Smooth muscle cell (in vitro differentiated cells): ENCODE data around the gene CHEK2. TPM values are rescaled to one million over a fixed set of nuclear protein-coding genes. Genes with fewer than 3 reads are reported as not detected.
"Not testable (repeated sequence)": the region's sequence is repeated elsewhere in the genome, so short reads cannot be mapped to it uniquely, and the experiment has no call there.

Experiments used
- DNase-seq: peaks from one replicate; lab custom pipeline; 2025; ENCODE audit not compliant: unreplicated experiment; lab: John Stamatoyannopoulos, UW
- H2AFZ ChIP-seq: fragments of 200-600 bp; sonication (generic); 2 replicates; pipeline ENCODE4 v1.6.0; 2016; ENCODE audit warnings: antibody characterized with exemption, low read depth, mild to moderate bottlenecking
- H3F3A ChIP-seq: fragments of 200-600 bp; sonication (generic); 2 replicates; pipeline ENCODE4 v1.6.0; 2017; ENCODE audit warnings: antibody characterized with exemption, low read depth
- H3K27ac ChIP-seq: fragments of 200-600 bp; sonication (generic); 2 replicates; pipeline ENCODE4 v1.5.1; 2016; ENCODE audit warnings: low read depth, mild to moderate bottlenecking
- H3K27me3 ChIP-seq: fragments of 200-600 bp; sonication (generic); 2 replicates; pipeline ENCODE4 v1.6.1; 2016; ENCODE audit warnings: low read depth, mild to moderate bottlenecking
- H3K36me3 ChIP-seq: fragments of 200-600 bp; sonication (generic); 2 replicates; pipeline ENCODE4 v1.5.1; 2016; ENCODE audit warnings: low read depth
- H3K4me1 ChIP-seq: fragments of 200-600 bp; sonication (generic); 2 replicates; pipeline ENCODE4 v1.5.1; 2016; ENCODE audit warnings: low read depth
- H3K4me2 ChIP-seq: fragments of 200-600 bp; sonication (generic); 2 replicates; pipeline ENCODE4 v1.6.0; 2016; ENCODE audit warnings: mild to moderate bottlenecking
- H3K4me3 ChIP-seq: fragments of 200-600 bp; sonication (generic); 2 replicates; pipeline ENCODE4 v1.5.1; 2016; ENCODE audit warnings: mild to moderate bottlenecking
- H3K79me2 ChIP-seq: fragments of 200-600 bp; sonication (generic); 2 replicates; pipeline ENCODE4 v1.6.0; 2016; ENCODE audit warnings: low read depth, mild to moderate bottlenecking
- H3K9ac ChIP-seq: fragments of 200-600 bp; sonication (generic); 2 replicates; pipeline ENCODE4 v1.6.0; 2016; ENCODE audit warnings: low read depth
- H3K9me3 ChIP-seq: fragments of 200-600 bp; sonication (generic); replicated peaks from 2 replicates; pipeline ENCODE4 v1.5.1; 2016; ENCODE audit warnings: low read depth
- H4K20me1 ChIP-seq: fragments of 200-600 bp; sonication (generic); 2 replicates; pipeline ENCODE4 v1.6.0; 2016; ENCODE audit warnings: low read depth
- whole genome bisulfite sequencing: methylation state at CpG from one replicate; pipeline ENCODE4 v1.1.7; 2016; ENCODE audit warnings: low lambda C conversion rate; 5-methylcytosine and 5-hydroxymethylcytosine counted together
- polyA plus RNA-seq: library from polyadenylated mRNA; unstranded; fragments of >200 nt; fragmentation: Nextera tagmentation; extraction: Ambion mirVana; gene quantifications from 2 replicates; pipeline ENCODE4 v1.2.1, GENCODE V29; 2016
- total RNA-seq: library from RNA; depleted of rRNA; stranded (reverse); fragments of >200 nt; gene quantifications from 2 replicates; pipeline ENCODE4 v1.2.3, GENCODE V29; 2014
- TF ChIP-seq, protein P1 (sequence below): fragments of 200-600 bp; sonication (generic); IDR thresholded peaks from 2 replicates; pipeline ENCODE4 v1.5.1; 2017; ENCODE audit warnings: borderline replicate concordance, mild to moderate bottlenecking, antibody characterized with exemption; ENCODE audit not compliant: insufficient read depth, poor library complexity, severe bottlenecking

CHEK2 gene
- total and polyA plus RNA-seq, 2 experiments from 2014 or later = 11.5 to 12.7 TPM

DNA sequence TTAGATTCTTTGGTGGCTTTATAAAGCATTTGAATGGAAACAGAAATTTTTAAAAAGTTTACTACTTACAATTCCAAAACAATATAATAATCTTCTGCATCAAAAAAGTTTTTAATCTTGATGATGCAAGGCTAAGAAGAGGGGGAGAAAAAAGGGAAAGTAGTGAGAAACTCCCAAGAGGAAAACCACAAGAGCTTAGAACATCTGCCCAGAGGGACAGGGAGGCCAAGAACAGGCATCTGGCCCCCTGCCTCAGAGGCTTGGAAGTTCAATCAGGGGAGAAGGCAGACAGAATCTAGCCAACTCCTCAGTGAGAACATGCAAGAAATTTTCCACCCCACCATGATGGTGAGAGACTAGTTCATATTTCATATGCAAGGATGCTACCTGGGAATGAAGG, 38.2 kb downstream of the CHEK2 start:
- TF ChIP-seq, protein P1, sequence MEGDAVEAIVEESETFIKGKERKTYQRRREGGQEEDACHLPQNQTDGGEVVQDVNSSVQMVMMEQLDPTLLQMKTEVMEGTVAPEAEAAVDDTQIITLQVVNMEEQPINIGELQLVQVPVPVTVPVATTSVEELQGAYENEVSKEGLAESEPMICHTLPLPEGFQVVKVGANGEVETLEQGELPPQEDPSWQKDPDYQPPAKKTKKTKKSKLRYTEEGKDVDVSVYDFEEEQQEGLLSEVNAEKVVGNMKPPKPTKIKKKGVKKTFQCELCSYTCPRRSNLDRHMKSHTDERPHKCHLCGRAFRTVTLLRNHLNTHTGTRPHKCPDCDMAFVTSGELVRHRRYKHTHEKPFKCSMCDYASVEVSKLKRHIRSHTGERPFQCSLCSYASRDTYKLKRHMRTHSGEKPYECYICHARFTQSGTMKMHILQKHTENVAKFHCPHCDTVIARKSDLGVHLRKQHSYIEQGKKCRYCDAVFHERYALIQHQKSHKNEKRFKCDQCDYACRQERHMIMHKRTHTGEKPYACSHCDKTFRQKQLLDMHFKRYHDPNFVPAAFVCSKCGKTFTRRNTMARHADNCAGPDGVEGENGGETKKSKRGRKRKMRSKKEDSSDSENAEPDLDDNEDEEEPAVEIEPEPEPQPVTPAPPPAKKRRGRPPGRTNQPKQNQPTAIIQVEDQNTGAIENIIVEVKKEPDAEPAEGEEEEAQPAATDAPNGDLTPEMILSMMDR = no peak
- DNase-seq = no peak
- Histone ChIP-seq H2AFZ (no peak overlapping the region), H3K27ac (no peak overlapping the region), H3K4me3 (no peak overlapping the region), H3K27me3 (no peaks in the 10 kb centered on the region), H3K36me3 (no peaks in the 10 kb centered on the region), H3K79me2 (no peaks in the 10 kb centered on the region), H3K9me3 (no peaks in the 10 kb centered on the region), H3K4me2 (no peak overlapping the region), H3K9ac (no peak overlapping the region), H3K4me1 (no peaks in the 10 kb centered on the region), H3F3A (no peaks in the 10 kb centered on the region), H4K20me1 (no peaks in the 10 kb centered on the region)

DNA sequence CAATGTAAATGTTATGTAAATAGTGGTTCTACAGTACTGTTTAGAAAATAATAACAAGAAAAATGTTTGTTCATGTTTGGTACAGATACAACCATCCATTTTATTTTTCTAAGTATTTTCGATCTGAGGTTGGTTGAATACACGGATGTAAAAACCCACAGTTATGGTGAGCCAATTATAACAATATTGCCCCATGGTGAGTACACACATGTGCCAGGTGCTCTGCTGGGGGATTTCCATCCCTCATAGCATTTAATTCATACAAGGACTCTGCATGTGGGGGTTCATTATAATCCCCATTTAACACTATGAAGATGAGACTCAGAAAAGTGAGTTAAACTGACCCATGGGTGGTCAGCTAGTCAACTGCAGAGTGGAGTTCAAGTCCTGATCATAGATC, 38.7 kb downstream of the CHEK2 start:
- DNase-seq = no peak
- no peak overlapping the region for H2AFZ ChIP-seq
- H3K4me3 ChIP-seq = no peak overlapping the region
- H3K4me2 ChIP-seq = no peak overlapping the region
- H3K79me2 ChIP-seq = no peaks in the 10 kb centered on the region
- H3K36me3 ChIP-seq = no peaks in the 10 kb centered on the region
- no peak overlapping the region for H3K9ac ChIP-seq
- H3K4me1 ChIP-seq = no peaks in the 10 kb centered on the region
- no peaks in the 10 kb centered on the region for H3K9me3 ChIP-seq
- H3K27me3 ChIP-seq = no peaks in the 10 kb centered on the region
- 93% methylated on average over 2 of the region's 2 CpGs for WGBS
- H4K20me1 ChIP-seq = no peaks in the 10 kb centered on the region
- TF ChIP-seq, protein P1 = no peak
- H3F3A ChIP-seq = no peaks in the 10 kb centered on the region
- H3K27ac ChIP-seq = no peak overlapping the region

DNA sequence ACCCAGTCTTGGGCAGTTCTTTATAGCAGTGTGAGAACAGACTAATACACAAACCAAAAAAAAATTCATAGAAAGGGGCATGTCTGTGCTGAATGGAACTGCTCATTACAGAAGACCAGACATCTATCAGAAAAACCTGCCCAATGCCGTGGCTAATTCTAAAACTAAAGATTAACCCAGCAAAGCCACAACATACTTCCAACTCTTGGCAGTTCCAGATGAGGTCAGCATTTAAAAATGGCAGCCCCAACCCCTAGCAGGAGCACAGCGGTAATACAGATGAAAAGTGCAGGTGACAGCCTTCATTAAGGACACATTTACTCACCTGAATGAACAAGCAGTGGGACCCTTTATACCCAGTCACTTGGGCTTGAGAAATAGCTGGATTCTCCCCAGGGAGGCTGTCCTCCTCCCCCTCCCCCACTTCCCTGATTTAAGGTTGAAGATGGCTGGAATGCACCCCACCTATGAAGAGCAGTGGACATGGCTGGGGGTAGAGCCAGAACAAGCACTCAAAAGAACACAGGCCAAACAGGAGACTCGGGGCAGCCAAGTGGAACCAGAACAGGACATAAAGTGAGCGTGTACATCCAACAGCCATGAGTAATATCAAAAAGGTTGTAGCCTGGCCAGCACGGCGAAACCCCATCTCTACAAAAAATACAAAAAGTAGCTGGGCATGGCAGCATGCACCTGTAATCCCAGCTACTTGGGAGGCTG, 48.4 kb downstream of the CHEK2 start:
- H3K36me3 ChIP-seq, H4K20me1 ChIP-seq, H3K79me2 ChIP-seq: not testable (repeated sequence)

DNA sequence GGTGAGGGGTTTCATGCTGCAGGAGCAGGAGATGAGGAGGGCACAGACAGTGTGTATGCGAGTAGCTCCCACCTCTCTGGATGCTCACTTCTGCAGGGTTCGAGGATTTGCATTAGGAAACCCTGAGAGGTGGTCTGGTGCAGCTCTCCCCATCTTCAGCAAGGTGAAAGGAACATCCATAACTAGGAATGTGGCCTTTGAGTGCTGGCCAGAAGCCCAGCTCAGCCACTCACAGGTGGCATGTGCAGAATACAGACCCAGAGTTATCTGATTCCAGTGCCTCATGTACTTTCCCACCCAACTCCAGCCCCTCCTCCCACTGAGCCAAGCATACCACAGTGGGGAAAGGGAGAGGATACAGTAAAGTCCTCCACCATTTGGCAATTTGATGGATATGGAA, 51.8 kb downstream of the CHEK2 start:
- WGBS = 96% methylated on average over 2 of the region's 2 CpGs
- H3K9me3 ChIP-seq, H3K4me1 ChIP-seq, H3K9ac ChIP-seq, H4K20me1 ChIP-seq, H2AFZ ChIP-seq, H3K4me3 ChIP-seq, DNase-seq, H3K79me2 ChIP-seq, H3K27me3 ChIP-seq, H3F3A ChIP-seq, H3K4me2 ChIP-seq, H3K36me3 ChIP-seq, H3K27ac ChIP-seq: not testable (repeated sequence)

More for the DNA sequence above, 48.4 kb downstream of the CHEK2 start:
- not testable (repeated sequence) for DNase-seq, H3K4me1 ChIP-seq, H3K4me2 ChIP-seq, H3K27me3 ChIP-seq, H3K9ac ChIP-seq, H2AFZ ChIP-seq, H3F3A ChIP-seq, H3K27ac ChIP-seq, H3K9me3 ChIP-seq, H3K4me3 ChIP-seq
- whole genome bisulfite sequencing = 92% methylated on average over 6 of the region's 6 CpGs

DNA sequence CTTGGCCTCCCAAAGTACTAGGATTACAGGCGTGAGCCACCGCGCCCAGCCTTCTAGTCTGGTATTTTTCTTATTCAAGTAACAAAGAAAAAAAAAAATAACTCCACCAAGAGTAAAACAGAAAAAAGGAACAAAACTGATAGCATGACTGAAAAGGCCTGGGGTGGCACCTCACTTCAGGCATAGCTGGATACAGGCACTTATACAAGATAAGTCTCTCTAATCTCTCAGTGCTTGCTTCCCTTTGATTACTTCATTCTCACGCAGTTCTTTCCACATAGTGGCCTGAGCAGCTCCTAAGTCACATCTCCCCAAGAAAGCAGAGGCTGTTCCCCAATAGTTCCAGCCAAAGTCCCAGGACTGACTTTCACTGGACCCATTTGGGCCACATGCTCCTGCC, 58.7 kb downstream of the CHEK2 start:
- H3K79me2 ChIP-seq, H3K27ac ChIP-seq, H3K4me1 ChIP-seq, H3K9ac ChIP-seq, H4K20me1 ChIP-seq, H3K27me3 ChIP-seq, H3F3A ChIP-seq, H3K4me3 ChIP-seq, DNase-seq, H3K36me3 ChIP-seq, H3K4me2 ChIP-seq, H2AFZ ChIP-seq, H3K9me3 ChIP-seq: not testable (repeated sequence)
- WGBS = 93% methylated on average over 4 of the region's 4 CpGs

DNA sequence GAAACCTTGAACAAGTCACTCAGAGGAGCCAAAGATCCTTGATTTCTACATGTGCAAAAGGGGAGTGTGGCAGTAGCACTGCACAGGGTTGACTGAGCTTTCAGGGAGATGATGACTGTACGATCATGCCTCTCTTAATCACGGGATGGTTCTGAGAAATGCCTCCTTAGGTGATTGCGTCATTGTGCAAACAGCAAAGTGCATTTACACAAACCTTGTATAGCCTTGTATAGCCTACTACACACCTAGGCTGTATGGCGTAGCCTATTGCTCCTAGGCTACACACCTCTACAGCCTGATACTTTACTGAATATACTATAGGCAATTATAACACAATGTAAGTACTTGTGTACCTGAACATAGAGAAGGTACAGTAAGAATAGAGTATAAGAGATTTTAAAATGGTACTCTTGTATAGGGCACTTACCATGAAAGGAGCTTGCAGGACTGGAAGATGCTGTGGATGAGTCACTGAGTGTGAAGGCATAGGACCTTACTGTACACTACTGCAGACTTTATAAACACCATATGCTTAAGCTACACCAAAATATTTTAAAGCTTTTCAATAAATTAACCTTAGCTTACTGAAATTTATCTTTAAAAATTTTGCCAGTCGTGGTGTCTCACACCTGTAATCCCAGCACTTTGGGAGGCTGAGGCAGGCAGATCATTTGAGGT, 60.7 kb downstream of the CHEK2 start:
- DNase-seq, H3K4me2 ChIP-seq, H3K9ac ChIP-seq, H3K36me3 ChIP-seq, H3K27me3 ChIP-seq, H4K20me1 ChIP-seq, H3K4me3 ChIP-seq, H3K9me3 ChIP-seq, H3K79me2 ChIP-seq, H3K27ac ChIP-seq, H2AFZ ChIP-seq, H3F3A ChIP-seq, H3K4me1 ChIP-seq: not testable (repeated sequence)
- 88% methylated on average over 5 of the region's 5 CpGs for WGBS

DNA sequence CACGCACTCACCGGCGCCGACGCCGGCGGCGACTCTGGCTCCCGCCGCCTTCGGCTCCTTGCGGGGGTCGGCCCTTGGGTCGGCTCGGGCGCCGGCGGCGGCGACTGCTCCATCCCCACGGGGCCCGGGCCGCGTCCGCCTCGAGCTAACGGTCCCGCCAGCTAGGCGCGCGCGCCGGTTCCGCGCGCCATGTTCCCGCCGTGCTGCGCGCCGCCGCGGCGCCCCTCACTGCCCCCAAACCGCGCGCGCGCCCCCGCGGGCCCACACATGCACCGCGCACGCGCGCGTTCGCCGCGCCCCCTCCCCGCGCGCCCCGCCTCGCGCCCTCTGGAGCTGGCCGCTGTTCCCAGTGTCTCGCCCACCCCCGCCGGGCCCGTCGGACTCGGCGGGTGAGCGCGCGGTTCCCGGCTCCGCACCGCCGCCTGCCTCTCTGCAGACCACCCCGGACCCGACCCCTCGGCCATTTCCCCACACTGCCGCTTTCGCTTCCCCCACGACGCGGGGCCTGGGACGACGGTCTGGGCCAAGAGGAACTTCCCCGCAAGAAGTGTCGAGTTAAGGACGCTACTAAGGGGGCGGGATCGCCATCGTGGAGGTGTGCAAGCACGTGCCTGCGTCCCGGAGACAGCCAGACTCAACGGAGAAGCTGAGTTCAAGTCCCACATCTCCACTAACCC, 61.9 kb downstream of the CHEK2 start, which contains the start of gene TTC28:
Gene TTC28, minus strand, starts transcription at position 230 of the 677 bp plus-strand sequence. Its CDS starts 117 bp downstream, at position 113.
- Histone ChIP-seq H3K4me3 (peak within 1 kb of the TSS; percentile 85), H3K9ac (peak within 1 kb of the TSS; percentile 73), H4K20me1 (peaks cover 13% of the 10 kb centered on the region), H2AFZ (peak within 1 kb of the TSS; percentile 90), H3K4me2 (peak within 1 kb of the TSS; percentile 85)
- H3K79me2 ChIP-seq, H3F3A ChIP-seq, H3K4me1 ChIP-seq, H3K9me3 ChIP-seq, H3K27me3 ChIP-seq, H3K36me3 ChIP-seq, H3K27ac ChIP-seq: not testable (repeated sequence)
- peak; percentile 47 for DNase-seq
- 9% methylated on average over 88 of the region's 101 CpGs for WGBS
